K562 treated with DMSO at 1 percent for 12 hours (cell line): ENCODE results near the gene ZFYVE9. TPM values are rescaled to one million over a fixed set of nuclear protein-coding genes. Genes with fewer than 3 reads are reported as not detected.

Experiments
- total RNA-seq: library from RNA; unstranded; fragments of 300-600 nt; gene quantifications from 2 replicates; pipeline ENCODE4 v1.2.3, GENCODE V29; 2022; ENCODE audit not compliant: insufficient read depth

ZFYVE9 gene
- total RNA-seq, result 3.1 and 8.2 TPM in 2 replicates

GRCh38 chr1:52141513-52142219 lies at the start of gene ZFYVE9:
ZFYVE9 (plus strand) TSS chr1:52142089; CDS start chr1:52233207, 91,118 bp downstream.

GRCh38 chr1:52365746-52366516 lies 224.0 kb downstream of the ZFYVE9 start, which contains the start of gene CC2D1B:
CC2D1B (minus strand) TSS chr1:52366205; CDS start chr1:52364620, 1,585 bp downstream.

Other genes with a start within 250 kb of the ZFYVE9 start
- gene RAB3B, start 151.4 kb upstream of the ZFYVE9 start, total RNA-seq, result 0.89 and 3.2 TPM in 2 replicates
- 28.9 and 33.9 TPM in 2 replicates for gene KTI12, start 108.3 kb upstream of the ZFYVE9 start, total RNA-seq
- gene TXNDC12, start 86.9 kb upstream of the ZFYVE9 start, total RNA-seq, result 68.5 and 110 TPM in 2 replicates
- 28.7 and 44.2 TPM in 2 replicates for gene BTF3L4, start 85.8 kb upstream of the ZFYVE9 start, total RNA-seq
- 27.4 and 40.9 TPM in 2 replicates for gene CC2D1B, start 224.1 kb downstream of the ZFYVE9 start, total RNA-seq